ENCODE data around the gene SYNE1.

The SYNE1 gene

GRCh38 chr6:152598901-152599537 lies 38.1 kb downstream of the SYNE1 start:
- no peak overlapping the region for H3K4me3 ChIP-seq (ENCODE audit: low read length)
- no peak for TF ChIP-seq ZNF274 (IDR thresholded peaks at IDR 0.05; ENCODE audit: low read depth, low read length)

GRCh38 chr6:152598421-152598820 lies 38.7 kb downstream of the SYNE1 start:
- no peak for TF ChIP-seq ZNF274 (IDR thresholded peaks at IDR 0.05; ENCODE audit: low read depth, low read length)
- no peak overlapping the region for H3K4me3 ChIP-seq (ENCODE audit: low read length)

- H3K4me3 ChIP-seq (ENCODE audit: low read length) = no peak overlapping the region
- TF ChIP-seq ZNF274 (IDR thresholded peaks at IDR 0.05; ENCODE audit: low read depth, low read length) = no peak
Observed at GRCh38 chr6:152596726-152597125, 40.4 kb downstream of the SYNE1 start.

DNA sequence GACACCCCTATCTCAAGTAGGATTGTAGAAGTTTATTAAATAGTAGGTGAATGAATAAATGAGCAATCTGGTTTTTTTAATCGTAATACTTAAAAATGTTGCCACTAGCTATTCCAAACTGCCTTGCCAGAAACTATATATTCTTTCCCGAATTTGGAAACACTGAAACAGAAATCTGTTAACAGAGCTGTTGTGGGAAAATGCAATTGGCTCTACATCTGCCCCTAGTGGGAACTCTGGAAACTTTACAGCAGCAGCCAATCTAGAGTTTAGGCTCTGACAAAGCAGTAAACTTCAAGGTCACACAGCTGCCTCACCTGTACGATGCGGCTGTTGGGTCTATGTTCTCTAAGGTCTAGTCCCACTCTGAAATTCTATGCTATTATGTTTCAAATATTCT lies 41.7 kb downstream of the SYNE1 start:
- no peak overlapping the region for H3K4me3 ChIP-seq (ENCODE audit: low read length)
- no peak for TF ChIP-seq ZNF274 (IDR thresholded peaks at IDR 0.05; ENCODE audit: low read depth, low read length)

DNA sequence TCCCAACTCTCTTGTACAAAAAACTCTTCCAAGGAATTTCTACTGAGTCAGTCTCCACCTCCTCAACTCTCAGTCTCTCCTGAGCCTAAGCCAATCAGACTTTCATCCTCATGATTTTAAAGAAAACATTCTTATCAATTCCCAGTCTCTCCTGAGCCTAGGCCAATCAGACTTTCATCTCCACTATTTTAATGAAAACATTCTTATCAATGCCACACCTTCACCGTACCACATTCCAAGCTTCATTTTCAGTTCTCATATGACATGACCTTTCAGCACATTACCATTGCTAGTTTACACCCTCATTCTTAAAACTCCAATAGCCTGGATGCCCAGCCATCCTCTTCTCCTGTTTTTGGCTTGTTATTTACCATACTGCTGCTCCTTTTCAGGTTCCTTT lies 42.5 kb downstream of the SYNE1 start:
- TF ChIP-seq ZNF274 (IDR thresholded peaks at IDR 0.05; ENCODE audit: low read depth, low read length) = no peak
- H3K4me3 ChIP-seq (ENCODE audit: low read length) = no peak overlapping the region

DNA sequence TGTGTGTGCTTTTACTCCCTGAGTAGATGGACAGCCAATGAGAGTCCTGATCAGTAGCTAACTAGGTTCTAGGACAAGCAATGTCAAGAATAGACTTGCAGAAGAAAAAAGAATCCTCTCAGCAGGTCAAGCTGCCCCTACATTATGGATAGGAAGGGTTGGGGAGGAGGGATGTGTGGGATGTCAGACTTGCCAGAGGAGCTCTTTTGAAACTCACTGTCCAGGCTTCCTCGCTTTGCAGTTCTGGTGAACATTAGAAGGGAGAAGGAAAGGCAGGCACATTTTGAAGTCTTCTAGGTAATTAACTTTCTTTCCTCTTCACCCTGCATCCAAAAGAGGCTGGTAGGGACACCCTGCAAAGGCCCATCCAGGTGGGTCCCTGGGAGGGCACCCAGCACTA lies 48.7 kb downstream of the SYNE1 start:
- TF ChIP-seq ZNF274 (IDR thresholded peaks at IDR 0.05; ENCODE audit: low read depth, low read length) = no peak
- H3K4me3 ChIP-seq (ENCODE audit: low read length) = no peak overlapping the region

DNA sequence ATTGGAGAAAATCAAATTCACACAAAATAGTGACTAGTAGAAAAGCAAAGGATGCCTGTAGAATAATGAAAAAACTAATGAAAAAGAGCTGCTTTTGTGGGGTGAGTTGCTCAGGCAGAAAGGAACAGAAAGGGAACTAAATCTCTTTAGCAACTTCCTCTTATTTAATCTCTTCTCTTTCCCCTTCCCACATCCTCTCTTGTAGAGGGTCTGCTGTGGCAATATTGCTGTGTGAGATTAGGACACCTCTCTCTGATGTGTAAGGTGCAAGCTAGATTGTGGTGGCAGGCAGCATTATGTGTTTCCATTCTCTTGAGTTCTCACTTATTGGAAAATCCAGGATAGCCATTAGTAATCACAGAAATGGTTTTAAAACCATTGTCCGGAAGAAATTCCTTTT lies 49.7 kb downstream of the SYNE1 start:
- H3K4me3 ChIP-seq (ENCODE audit: low read length) = no peak overlapping the region
- no peak for TF ChIP-seq ZNF274 (IDR thresholded peaks at IDR 0.05; ENCODE audit: low read depth, low read length)

- TF ChIP-seq ZNF274 (IDR thresholded peaks at IDR 0.05; ENCODE audit: low read depth, low read length) = no peak
- no peak overlapping the region for H3K4me3 ChIP-seq (ENCODE audit: low read length)
Observed at GRCh38 chr6:152585236-152585635, 51.9 kb downstream of the SYNE1 start.

DNA sequence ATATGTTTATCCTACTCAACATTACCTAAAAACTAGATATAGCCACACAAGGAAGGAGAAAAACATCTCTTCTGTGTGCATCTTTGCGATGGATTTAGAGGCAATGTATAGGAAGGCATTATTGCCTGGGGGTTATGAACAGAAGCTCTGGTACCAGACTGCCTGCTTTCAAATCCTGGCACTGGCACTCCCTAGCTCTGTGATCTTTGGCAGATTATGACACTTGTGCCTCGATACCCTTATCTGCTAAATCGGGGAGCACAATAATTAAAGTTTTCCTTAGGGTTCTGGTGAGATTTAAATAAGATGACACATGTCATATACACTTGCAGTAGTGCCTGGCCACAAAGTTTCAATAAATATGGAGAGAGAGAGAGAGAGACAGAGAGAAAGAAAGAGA lies 53.3 kb downstream of the SYNE1 start:
- H3K4me3 ChIP-seq (ENCODE audit: low read length) = no peak overlapping the region
- TF ChIP-seq ZNF274 (IDR thresholded peaks at IDR 0.05; ENCODE audit: low read depth, low read length) = no peak

DNA sequence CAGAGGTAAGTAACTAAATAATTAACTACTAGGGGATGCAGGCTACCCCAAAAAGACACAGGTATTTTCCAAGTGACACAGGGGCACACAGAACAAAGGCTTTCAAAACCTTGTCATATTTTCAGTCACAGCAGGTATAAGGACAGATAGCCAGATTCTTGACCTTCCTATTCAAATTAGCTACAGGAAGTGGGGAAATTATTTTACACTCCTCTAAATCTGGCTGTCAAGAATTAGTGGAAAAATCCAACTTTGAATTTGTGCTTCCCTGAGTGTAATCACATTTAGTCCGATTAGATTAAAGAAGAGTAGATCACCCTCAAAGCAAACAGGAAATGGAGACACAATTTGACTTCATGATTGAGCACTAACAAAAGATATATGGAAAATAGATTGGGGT lies 60.6 kb downstream of the SYNE1 start:
- no peak for TF ChIP-seq ZNF274 (IDR thresholded peaks at IDR 0.05; ENCODE audit: low read depth, low read length)
- no peak overlapping the region for H3K4me3 ChIP-seq (ENCODE audit: low read length)

GRCh38 chr6:152575621-152576150 lies 61.5 kb downstream of the SYNE1 start:
- no peak for TF ChIP-seq ZNF274 (IDR thresholded peaks at IDR 0.05; ENCODE audit: low read depth, low read length)
- H3K4me3 ChIP-seq (ENCODE audit: low read length) = no peak overlapping the region

GRCh38 chr6:152575161-152575560 lies 62.0 kb downstream of the SYNE1 start:
- no peak overlapping the region for H3K4me3 ChIP-seq (ENCODE audit: low read length)
- no peak for TF ChIP-seq ZNF274 (IDR thresholded peaks at IDR 0.05; ENCODE audit: low read depth, low read length)

DNA sequence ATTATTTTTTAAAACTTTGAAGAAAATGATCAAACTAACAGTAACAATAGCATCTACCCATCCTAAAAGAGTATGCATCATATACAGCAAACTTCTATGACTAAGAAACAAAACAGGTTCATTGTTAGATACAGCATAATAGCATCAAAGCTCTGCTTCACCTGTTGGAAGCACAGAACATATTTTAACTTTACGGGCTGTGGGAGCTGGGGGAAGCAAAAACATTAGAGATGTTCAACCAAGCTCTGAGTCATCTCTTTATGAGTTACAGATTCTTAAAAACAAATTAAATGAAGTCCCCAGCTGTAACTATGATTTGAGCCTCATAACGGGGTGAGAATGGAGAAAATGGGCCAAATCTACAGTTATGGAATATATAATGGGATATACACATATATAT lies 63.4 kb downstream of the SYNE1 start:
- TF ChIP-seq ZNF274 (IDR thresholded peaks at IDR 0.05; ENCODE audit: low read depth, low read length) = no peak
- H3K4me3 ChIP-seq (ENCODE audit: low read length) = no peak overlapping the region

DNA sequence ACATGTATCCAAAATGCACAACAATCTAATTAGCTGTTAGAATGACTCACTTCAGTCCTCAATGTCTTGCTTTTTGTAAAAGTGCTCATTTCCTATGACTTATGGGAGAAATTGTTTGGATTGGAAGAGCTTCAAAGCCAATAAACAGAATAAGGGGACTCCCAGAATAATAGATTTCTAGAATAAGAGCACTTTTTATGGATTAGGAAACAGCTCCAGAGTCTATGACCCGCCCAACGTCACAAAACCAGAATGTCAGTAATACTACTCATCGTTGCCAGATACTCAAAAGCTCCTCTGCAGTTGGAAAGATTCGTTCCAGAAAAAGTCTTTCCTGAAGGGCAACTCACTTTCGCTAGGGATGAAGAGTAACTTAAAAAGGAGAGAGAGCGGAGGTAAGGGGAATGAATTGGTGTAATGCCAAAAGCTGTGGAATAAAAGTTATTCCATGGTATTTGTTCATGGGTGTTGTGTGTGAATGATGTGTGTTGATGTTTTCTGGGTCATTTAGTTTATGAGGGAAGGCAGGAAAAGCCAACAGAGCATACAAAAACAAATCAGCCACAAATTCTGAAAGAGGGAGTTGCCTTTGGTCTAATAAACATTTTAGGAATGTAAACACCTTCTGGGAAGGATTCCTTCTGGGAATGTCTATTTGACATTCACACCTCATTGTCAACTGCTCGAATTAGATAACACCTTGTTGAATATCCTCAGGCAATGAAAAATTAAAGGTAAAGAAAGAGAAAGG lies 64.6 kb downstream of the SYNE1 start:
- no peak for TF ChIP-seq ZNF274 (IDR thresholded peaks at IDR 0.05; ENCODE audit: low read depth, low read length)
- H3K4me3 ChIP-seq (ENCODE audit: low read length) = no peak overlapping the region

DNA sequence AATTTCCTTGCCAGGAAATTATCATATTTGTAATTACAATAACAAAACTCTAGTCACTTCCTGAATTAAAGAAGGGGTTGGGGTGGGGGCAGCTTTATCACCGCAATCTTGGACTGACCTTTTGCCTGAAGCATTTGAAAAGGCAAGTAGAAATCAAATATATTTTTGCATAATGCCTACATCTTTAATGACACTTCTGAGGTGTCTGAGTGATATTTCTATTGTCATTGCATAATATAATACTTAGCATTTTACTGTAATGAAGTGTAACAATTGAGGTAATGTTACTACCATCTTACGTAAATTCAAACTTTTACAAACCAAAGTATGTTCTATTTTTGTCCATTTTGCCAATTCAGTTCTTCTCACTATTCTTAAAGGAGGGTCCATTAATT lies 65.2 kb downstream of the SYNE1 start:
- no peak for TF ChIP-seq ZNF274 (IDR thresholded peaks at IDR 0.05; ENCODE audit: low read depth, low read length)

More for the DNA sequence above, 65.2 kb downstream of the SYNE1 start:
- no peak overlapping the region for H3K4me3 ChIP-seq (ENCODE audit: low read length)

Measured in GM08714 (cell line).